ENCODE measurements around the gene STK10. TPM values are rescaled to one million over a fixed set of nuclear protein-coding genes. Genes with fewer than 3 reads are reported as not detected.
A peak's percentile ranks its signal among the peaks of the same experiment; 100 is the strongest.

Gene STK10
- total RNA-seq, 1 donor from 2014 or later = 105 TPM

GRCh38 chr5:172144291-172144815 lies 43.7 kb downstream of the STK10 start:
- peak overlapping the region; percentile 43 for H3K27ac Mint-ChIP-seq
- no peak for DNase-seq (ENCODE audit: low spot score)

GRCh38 chr5:172143875-172144274 lies 44.1 kb downstream of the STK10 start:
- DNase-seq (ENCODE audit: low spot score) = no peak
- Mint-ChIP-seq H3K27me3 (ENCODE audit: low read depth) (no peaks in the 10 kb centered on the region), H3K4me3 (ENCODE audit: low read depth) (no peak overlapping the region), H3K4me1 (ENCODE audit: low read depth) (peaks cover 30% of the 10 kb centered on the region), H3K27ac (peak overlapping the region; percentile 43), H3K9me3 (no peaks in the 10 kb centered on the region), H3K36me3 (ENCODE audit: low read depth) (peaks cover 55% of the 10 kb centered on the region)
- intact Hi-C loops (cut with micrococcal nuclease) = no loop called here

More at GRCh38 chr5:172144291-172144815, 43.7 kb downstream of the STK10 start:
- no peaks in the 10 kb centered on the region for H3K9me3 Mint-ChIP-seq
- no peaks in the 10 kb centered on the region for H3K27me3 Mint-ChIP-seq (ENCODE audit: low read depth)
- H3K4me3 Mint-ChIP-seq (ENCODE audit: low read depth) = no peak overlapping the region
- intact Hi-C loops (cut with micrococcal nuclease) = no loop called here
- peaks cover 27% of the 10 kb centered on the region for H3K4me1 Mint-ChIP-seq (ENCODE audit: low read depth)
- peaks cover 55% of the 10 kb centered on the region for H3K36me3 Mint-ChIP-seq (ENCODE audit: low read depth)

GRCh38 chr5:172142709-172143215 lies 45.3 kb downstream of the STK10 start:
- DNase-seq (ENCODE audit: low spot score) = no peak
- Mint-ChIP-seq H3K4me3 (ENCODE audit: low read depth) (no peak overlapping the region), H3K27me3 (ENCODE audit: low read depth) (no peaks in the 10 kb centered on the region), H3K27ac (no peak overlapping the region), H3K4me1 (ENCODE audit: low read depth) (peaks cover 30% of the 10 kb centered on the region), H3K9me3 (no peaks in the 10 kb centered on the region), H3K36me3 (ENCODE audit: low read depth) (peaks cover 51% of the 10 kb centered on the region)
- intact Hi-C loops (cut with micrococcal nuclease) = no loop called here

- H3K4me3 Mint-ChIP-seq (ENCODE audit: low read depth) = no peak overlapping the region
- no peaks in the 10 kb centered on the region for H3K27me3 Mint-ChIP-seq (ENCODE audit: low read depth)
- intact Hi-C loops (cut with micrococcal nuclease) = loop anchor here (1.0 kb wide), 1 partner anchor 19 kb away; no protein-coding TSS in a partner anchor
- DNase-seq (ENCODE audit: low spot score) = no peak
- no peak overlapping the region for H3K27ac Mint-ChIP-seq
- peaks cover 50% of the 10 kb centered on the region for H3K36me3 Mint-ChIP-seq (ENCODE audit: low read depth)
- H3K4me1 Mint-ChIP-seq (ENCODE audit: low read depth) = peaks cover 30% of the 10 kb centered on the region
- H3K9me3 Mint-ChIP-seq = peaks cover 4% of the 10 kb centered on the region
Observed at GRCh38 chr5:172141949-172142319, 46.1 kb downstream of the STK10 start.

GRCh38 chr5:172140866-172141265 lies 47.2 kb downstream of the STK10 start:
- H3K27me3 Mint-ChIP-seq (ENCODE audit: low read depth) = no peaks in the 10 kb centered on the region
- H3K27ac Mint-ChIP-seq = no peak overlapping the region
- intact Hi-C loops (cut with micrococcal nuclease) = loop anchor here (1.0 kb wide), 1 partner anchor 18 kb away; no protein-coding TSS in a partner anchor
- H3K4me3 Mint-ChIP-seq (ENCODE audit: low read depth) = no peak overlapping the region
- peaks cover 28% of the 10 kb centered on the region for H3K4me1 Mint-ChIP-seq (ENCODE audit: low read depth)
- H3K9me3 Mint-ChIP-seq = peaks cover 4% of the 10 kb centered on the region
- no peak for DNase-seq (ENCODE audit: low spot score)
- H3K36me3 Mint-ChIP-seq (ENCODE audit: low read depth) = peaks cover 48% of the 10 kb centered on the region

- intact Hi-C loops (cut with micrococcal nuclease) = no loop called here
- H3K27ac Mint-ChIP-seq = peak overlapping the region; percentile 7
- no peaks in the 10 kb centered on the region for H3K27me3 Mint-ChIP-seq (ENCODE audit: low read depth)
Observed at GRCh38 chr5:172140120-172140519, 47.9 kb downstream of the STK10 start.

GRCh38 chr5:172137046-172137445 lies 51.0 kb downstream of the STK10 start:
- peaks cover 45% of the 10 kb centered on the region for H3K4me1 Mint-ChIP-seq (ENCODE audit: low read depth)
- intact Hi-C loops (cut with micrococcal nuclease) = no loop called here
- H3K27me3 Mint-ChIP-seq (ENCODE audit: low read depth) = no peaks in the 10 kb centered on the region
- no peak for DNase-seq (ENCODE audit: low spot score)
- H3K36me3 Mint-ChIP-seq (ENCODE audit: low read depth) = peaks cover 76% of the 10 kb centered on the region
- no peak overlapping the region for H3K27ac Mint-ChIP-seq
- no peak overlapping the region for H3K4me3 Mint-ChIP-seq (ENCODE audit: low read depth)
- H3K9me3 Mint-ChIP-seq = peaks cover 4% of the 10 kb centered on the region

More at GRCh38 chr5:172140120-172140519, 47.9 kb downstream of the STK10 start:
- no peak overlapping the region for H3K4me3 Mint-ChIP-seq (ENCODE audit: low read depth)
- H3K4me1 Mint-ChIP-seq (ENCODE audit: low read depth) = peaks cover 28% of the 10 kb centered on the region
- no peak for DNase-seq (ENCODE audit: low spot score)
- H3K9me3 Mint-ChIP-seq = peaks cover 4% of the 10 kb centered on the region
- H3K36me3 Mint-ChIP-seq (ENCODE audit: low read depth) = peaks cover 55% of the 10 kb centered on the region

GRCh38 chr5:172133359-172134029 lies 54.5 kb downstream of the STK10 start:
- Mint-ChIP-seq H3K36me3 (ENCODE audit: low read depth) (peaks cover 74% of the 10 kb centered on the region), H3K27ac (peak overlapping the region; percentile 96), H3K27me3 (ENCODE audit: low read depth) (no peaks in the 10 kb centered on the region), H3K9me3 (peaks cover 4% of the 10 kb centered on the region), H3K4me3 (ENCODE audit: low read depth) (peak overlapping the region; percentile 58), H3K4me1 (ENCODE audit: low read depth) (peaks cover 34% of the 10 kb centered on the region)
- intact Hi-C loops (cut with micrococcal nuclease) = loop anchor here (1.0 to 2.0 kb wide), 2 partner anchors 19 to 41 kb away; no protein-coding TSS in a partner anchor
- no peak for DNase-seq (ENCODE audit: low spot score)

GRCh38 chr5:172131690-172132089 lies 56.3 kb downstream of the STK10 start:
- Mint-ChIP-seq H3K27me3 (ENCODE audit: low read depth) (no peaks in the 10 kb centered on the region), H3K36me3 (ENCODE audit: low read depth) (peaks cover 78% of the 10 kb centered on the region), H3K4me1 (ENCODE audit: low read depth) (peaks cover 33% of the 10 kb centered on the region), H3K27ac (no peak overlapping the region), H3K9me3 (no peaks in the 10 kb centered on the region), H3K4me3 (ENCODE audit: low read depth) (no peak overlapping the region)
- intact Hi-C loops (cut with micrococcal nuclease) = loop anchor here (2.0 kb wide), 1 partner anchor 17 kb away; no protein-coding TSS in a partner anchor
- DNase-seq (ENCODE audit: low spot score) = no peak

- Mint-ChIP-seq H3K27me3 (ENCODE audit: low read depth) (no peaks in the 10 kb centered on the region), H3K9me3 (no peaks in the 10 kb centered on the region), H3K4me1 (ENCODE audit: low read depth) (peaks cover 29% of the 10 kb centered on the region), H3K27ac (no peak overlapping the region), H3K36me3 (ENCODE audit: low read depth) (peaks cover 80% of the 10 kb centered on the region), H3K4me3 (ENCODE audit: low read depth) (no peak overlapping the region)
- DNase-seq (ENCODE audit: low spot score) = no peak
- intact Hi-C loops (cut with micrococcal nuclease) = no loop called here
Observed at GRCh38 chr5:172129256-172129910, 58.6 kb downstream of the STK10 start.

- H3K4me3 Mint-ChIP-seq (ENCODE audit: low read depth) = no peak overlapping the region
Observed at GRCh38 chr5:172127581-172127980, 60.4 kb downstream of the STK10 start.

GRCh38 chr5:172123269-172123692 lies 64.7 kb downstream of the STK10 start:
- Mint-ChIP-seq H3K4me1 (ENCODE audit: low read depth) (peaks cover 18% of the 10 kb centered on the region), H3K4me3 (ENCODE audit: low read depth) (no peak overlapping the region), H3K27me3 (ENCODE audit: low read depth) (no peaks in the 10 kb centered on the region), H3K36me3 (ENCODE audit: low read depth) (peaks cover 65% of the 10 kb centered on the region), H3K9me3 (no peaks in the 10 kb centered on the region), H3K27ac (no peak overlapping the region)
- no peak for DNase-seq (ENCODE audit: low spot score)
- intact Hi-C loops (cut with micrococcal nuclease) = loop anchor here (1.0 kb wide), 1 partner anchor 18 kb away; no protein-coding TSS in a partner anchor

More at GRCh38 chr5:172127581-172127980, 60.4 kb downstream of the STK10 start:
- Mint-ChIP-seq H3K36me3 (ENCODE audit: low read depth) (peaks cover 78% of the 10 kb centered on the region), H3K27ac (no peak overlapping the region), H3K27me3 (ENCODE audit: low read depth) (no peaks in the 10 kb centered on the region), H3K4me1 (ENCODE audit: low read depth) (peaks cover 17% of the 10 kb centered on the region), H3K9me3 (no peaks in the 10 kb centered on the region)
- no peak for DNase-seq (ENCODE audit: low spot score)
- intact Hi-C loops (cut with micrococcal nuclease) = no loop called here
